ENCODE measurements around the gene NT5C1A. TPM values are rescaled to one million over a fixed set of nuclear protein-coding genes. Genes with fewer than 3 reads are reported as not detected.

Gene NT5C1A
- total and polyA plus RNA-seq, 4 donors: not detected

DNA sequence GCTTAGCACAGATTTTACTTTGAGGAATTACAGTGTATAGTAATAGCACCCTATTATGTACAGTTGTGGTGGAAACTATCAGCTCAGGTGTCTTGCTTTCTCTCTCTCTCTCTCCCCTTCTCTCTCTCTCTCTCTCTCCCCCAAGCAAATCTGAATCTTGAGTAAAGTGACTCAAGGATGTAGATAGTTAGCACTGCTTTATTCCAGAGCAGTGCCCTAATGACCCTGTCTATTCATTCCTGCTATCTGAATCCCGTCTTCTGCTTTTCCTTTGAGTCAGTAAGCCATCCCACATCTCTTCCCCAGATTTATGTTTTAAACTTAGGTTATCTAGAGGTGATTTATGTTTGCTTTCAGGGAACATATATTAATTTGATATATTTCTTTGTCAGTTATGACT lies 24.5 kb upstream of the NT5C1A start:
- ATAC-seq (ENCODE audit: insufficient read depth, low FRiP score): no peak

DNA sequence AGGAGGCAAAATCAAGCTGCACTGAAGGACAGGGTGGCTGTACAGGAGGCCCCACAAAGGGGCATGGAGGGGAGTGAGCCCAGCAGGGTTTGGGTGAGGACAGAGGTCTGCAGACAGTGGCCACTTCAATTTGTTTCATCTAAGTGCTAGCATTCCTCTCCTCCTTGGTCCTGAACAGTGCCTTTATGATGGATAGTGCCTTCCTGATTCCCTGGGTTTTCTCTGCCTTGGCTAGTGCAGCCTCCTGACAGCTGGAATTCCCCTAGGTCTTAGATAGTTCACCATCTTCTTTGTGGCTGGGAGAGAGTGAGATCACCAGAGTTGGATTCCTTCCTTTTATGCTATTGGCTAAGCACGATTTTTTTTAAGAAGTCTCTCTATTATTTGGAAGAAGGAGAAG lies 23.1 kb upstream of the NT5C1A start:
- WGBS, 2 donors: 5 to 14% methylated on average over 1 of the region's 1 CpG

More for the DNA sequence above, 24.5 kb upstream of the NT5C1A start:
- peaks cover 2 to 21% (median 11%) of the 10 kb centered on the region in 5 donors for H3K4me1 ChIP-seq (ENCODE audit: control insufficient read depth in 5 of 5, insufficient read depth in 5 of 5, low read length in 5 of 5)
- WGBS, 2 donors: 78 to 79% methylated on average over 1 of the region's 1 CpG
- TF ChIP-seq, protein P1, sequence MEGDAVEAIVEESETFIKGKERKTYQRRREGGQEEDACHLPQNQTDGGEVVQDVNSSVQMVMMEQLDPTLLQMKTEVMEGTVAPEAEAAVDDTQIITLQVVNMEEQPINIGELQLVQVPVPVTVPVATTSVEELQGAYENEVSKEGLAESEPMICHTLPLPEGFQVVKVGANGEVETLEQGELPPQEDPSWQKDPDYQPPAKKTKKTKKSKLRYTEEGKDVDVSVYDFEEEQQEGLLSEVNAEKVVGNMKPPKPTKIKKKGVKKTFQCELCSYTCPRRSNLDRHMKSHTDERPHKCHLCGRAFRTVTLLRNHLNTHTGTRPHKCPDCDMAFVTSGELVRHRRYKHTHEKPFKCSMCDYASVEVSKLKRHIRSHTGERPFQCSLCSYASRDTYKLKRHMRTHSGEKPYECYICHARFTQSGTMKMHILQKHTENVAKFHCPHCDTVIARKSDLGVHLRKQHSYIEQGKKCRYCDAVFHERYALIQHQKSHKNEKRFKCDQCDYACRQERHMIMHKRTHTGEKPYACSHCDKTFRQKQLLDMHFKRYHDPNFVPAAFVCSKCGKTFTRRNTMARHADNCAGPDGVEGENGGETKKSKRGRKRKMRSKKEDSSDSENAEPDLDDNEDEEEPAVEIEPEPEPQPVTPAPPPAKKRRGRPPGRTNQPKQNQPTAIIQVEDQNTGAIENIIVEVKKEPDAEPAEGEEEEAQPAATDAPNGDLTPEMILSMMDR (IDR thresholded peaks at IDR 0.05; ENCODE audit: control extremely low read depth, extremely low read depth): no peak
- no peak overlapping the region for H3K4me3 ChIP-seq
- no peak for DNase-seq
- no peak overlapping the region for H3K9ac ChIP-seq (ENCODE audit: insufficient read depth in 1 of 2, low read length in 2 of 2)
- peaks cover 0 to 36% (median 31%) of the 10 kb centered on the region in 3 donors for H3K27me3 ChIP-seq (ENCODE audit: control insufficient read depth in 3 of 3, insufficient read depth in 3 of 3, low read length in 2 of 3)
- H3K9me3 ChIP-seq (ENCODE audit: control insufficient read depth in 4 of 4, insufficient read depth in 3 of 4, low read length in 3 of 4): peaks cover 0 to 2% (median 0%) of the 10 kb centered on the region in 4 donors
- no peaks in the 10 kb centered on the region for H3K36me3 ChIP-seq (ENCODE audit: control insufficient read depth in 4 of 4, insufficient read depth in 4 of 4, low read length in 4 of 4)
- H3K27ac ChIP-seq (ENCODE audit: low read depth in 1 of 2, low read length in 1 of 2): no peak overlapping the region

DNA sequence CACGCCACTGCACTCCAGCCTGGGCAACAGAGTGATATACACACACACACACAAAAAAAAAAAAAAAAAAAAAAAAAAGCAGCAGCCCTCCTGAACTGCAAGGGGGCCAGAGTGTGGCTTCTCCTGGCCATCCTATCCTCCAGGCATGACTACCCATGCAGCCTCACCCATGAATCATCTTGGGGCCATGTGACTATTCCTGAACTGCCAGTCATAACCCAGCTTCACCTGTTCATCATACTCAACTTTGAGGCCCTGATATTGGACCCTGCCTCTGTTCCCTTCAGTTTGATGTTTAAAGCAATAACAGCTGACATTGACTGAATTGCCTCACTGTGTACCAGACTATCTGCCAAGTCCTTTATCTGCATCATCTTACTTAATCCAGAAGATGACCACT lies 22.1 kb upstream of the NT5C1A start:
- DNase-seq (no peak), ATAC-seq (ENCODE audit: insufficient read depth, low FRiP score) (no peak)
- Histone ChIP-seq H3K27me3 (ENCODE audit: control insufficient read depth in 3 of 3, insufficient read depth in 3 of 3, low read length in 2 of 3) (peaks cover 0 to 53% (median 52%) of the 10 kb centered on the region in 3 donors), H3K4me1 (ENCODE audit: control insufficient read depth in 5 of 5, insufficient read depth in 5 of 5, low read length in 5 of 5) (peaks cover 0 to 23% (median 7%) of the 10 kb centered on the region in 5 donors), H3K36me3 (ENCODE audit: control insufficient read depth in 4 of 4, insufficient read depth in 4 of 4, low read length in 4 of 4) (no peaks in the 10 kb centered on the region), H3K4me3 (no peak overlapping the region), H3K27ac (ENCODE audit: low read depth in 1 of 2, low read length in 1 of 2) (no peak overlapping the region), H3K9ac (ENCODE audit: insufficient read depth in 1 of 2, low read length in 2 of 2) (no peak overlapping the region), H3K9me3 (ENCODE audit: control insufficient read depth in 4 of 4, insufficient read depth in 3 of 4, low read length in 3 of 4) (no peaks in the 10 kb centered on the region)
- WGBS, 2 donors: 95 to 100% methylated on average over 1 of the region's 1 CpG
- TF ChIP-seq, protein P1 (IDR thresholded peaks at IDR 0.05; ENCODE audit: control extremely low read depth, extremely low read depth): no peak

More for the DNA sequence above, 23.1 kb upstream of the NT5C1A start:
- H3K36me3 ChIP-seq (ENCODE audit: control insufficient read depth in 4 of 4, insufficient read depth in 4 of 4, low read length in 4 of 4): no peaks in the 10 kb centered on the region
- H3K9me3 ChIP-seq (ENCODE audit: control insufficient read depth in 4 of 4, insufficient read depth in 3 of 4, low read length in 3 of 4): peaks cover 0 to 2% (median 0%) of the 10 kb centered on the region in 4 donors
- H3K27me3 ChIP-seq (ENCODE audit: control insufficient read depth in 3 of 3, insufficient read depth in 3 of 3, low read length in 2 of 3): peaks cover 0 to 43% (median 43%) of the 10 kb centered on the region in 3 donors
- H3K9ac ChIP-seq (ENCODE audit: insufficient read depth in 1 of 2, low read length in 2 of 2): no peak overlapping the region
- H3K4me1 ChIP-seq (ENCODE audit: control insufficient read depth in 5 of 5, insufficient read depth in 5 of 5, low read length in 5 of 5): peaks cover 0 to 18% (median 7%) of the 10 kb centered on the region in 5 donors
- DNase-seq (no peak), ATAC-seq (ENCODE audit: insufficient read depth, low FRiP score) (no peak)
- H3K4me3 ChIP-seq: no peak overlapping the region
- TF ChIP-seq, protein P1 (IDR thresholded peaks at IDR 0.05; ENCODE audit: control extremely low read depth, extremely low read depth): no peak
- no peak overlapping the region for H3K27ac ChIP-seq (ENCODE audit: low read depth in 1 of 2, low read length in 1 of 2)

All from lung (tissue), 12 donors.